ENCODE measurements around the gene PGPEP1.

Gene PGPEP1

DNA sequence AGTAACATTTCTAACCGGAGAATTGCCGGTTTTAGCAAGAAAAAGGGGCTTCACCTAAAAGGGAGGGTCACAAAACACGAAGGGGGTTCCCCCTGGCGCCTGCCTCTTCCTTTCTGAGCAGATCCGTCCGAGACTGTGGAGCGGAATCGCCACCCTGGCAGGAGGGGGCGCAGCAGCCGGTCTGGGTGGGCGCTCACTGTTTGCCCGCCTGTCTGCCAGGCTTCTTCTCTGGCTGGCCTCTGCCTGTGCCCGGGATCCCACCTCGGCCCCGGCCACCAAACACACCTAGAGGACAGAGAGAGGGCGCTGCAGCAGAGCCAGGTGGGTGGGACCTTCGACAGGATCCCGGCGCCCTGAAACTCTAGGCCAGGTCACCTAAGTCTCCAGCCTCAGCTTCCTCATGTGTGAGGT, 33.1 kb upstream of the PGPEP1 start:
- H3K4me1 ChIP-seq: peaks cover 78% of the 10 kb centered on the region
- peak overlapping the region; percentile 95 for H3K27ac ChIP-seq
- H3K4me3 ChIP-seq: peak overlapping the region; percentile 64
- no peaks in the 10 kb centered on the region for H3K27me3 ChIP-seq
- peaks cover 45% of the 10 kb centered on the region for H3K36me3 ChIP-seq
- H3K9me3 ChIP-seq: no peaks in the 10 kb centered on the region
- TF ChIP-seq Cebpa-rat (IDR thresholded peaks at IDR 0.05): no peak
- H4K20me1 ChIP-seq: no peaks in the 10 kb centered on the region; the same call in 1 of the 2 replicates
- peak overlapping the region; percentile 98 for H3K4me2 ChIP-seq
- peak overlapping the region; percentile 88 for H3K9ac ChIP-seq

DNA sequence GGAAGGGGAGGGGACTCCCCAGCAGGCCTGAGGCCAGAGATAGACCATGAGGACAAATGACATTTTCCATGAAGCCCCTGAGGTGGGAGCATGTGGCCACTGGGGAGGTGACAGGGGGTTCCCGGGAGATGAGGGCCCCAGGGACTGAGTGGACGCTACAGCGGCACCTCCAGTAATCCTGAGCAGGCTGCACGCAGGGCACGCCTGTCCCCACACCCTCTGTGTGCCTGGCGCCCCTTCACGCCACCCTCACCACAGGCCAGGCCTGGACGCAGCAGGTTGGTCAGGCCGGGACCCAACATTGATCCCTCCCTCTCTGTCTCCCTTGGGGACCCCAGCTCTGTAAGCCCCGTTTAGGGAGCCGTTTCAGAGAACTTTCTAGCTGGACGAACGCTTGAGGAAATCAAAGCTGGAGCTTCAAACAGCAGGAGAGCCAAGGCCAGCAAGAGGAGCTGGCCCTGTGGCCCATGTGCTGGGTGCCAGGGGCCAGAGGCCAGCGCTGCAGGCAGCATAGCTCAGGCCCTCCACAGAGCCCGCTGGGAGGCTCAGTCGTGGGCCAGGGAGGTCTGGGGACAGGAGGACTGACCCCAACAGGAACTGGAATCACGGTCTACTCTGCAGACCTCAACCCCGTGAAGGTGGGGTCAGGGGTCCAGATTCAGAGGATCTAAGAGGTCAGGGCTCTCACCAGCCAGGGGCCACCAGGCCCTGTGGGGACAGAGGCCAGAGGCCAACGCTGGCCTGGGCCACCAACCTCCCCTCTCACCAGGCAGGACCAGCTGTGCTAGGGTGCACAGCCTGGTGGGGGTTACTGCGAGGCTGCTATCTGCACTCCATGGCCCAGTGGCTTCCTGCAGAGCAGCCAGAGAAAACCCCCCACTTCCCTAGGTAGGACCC, 32.1 kb upstream of the PGPEP1 start:
- Histone ChIP-seq H3K27ac (peak overlapping the region; percentile 95), H3K4me1 (peaks cover 68% of the 10 kb centered on the region), H3K9me3 (no peaks in the 10 kb centered on the region), H3K4me2 (peak overlapping the region; percentile 98), H3K36me3 (peaks cover 55% of the 10 kb centered on the region), H3K9ac (peak overlapping the region; percentile 88), H4K20me1 (no peaks in the 10 kb centered on the region; the same call in 1 of the 2 replicates), H3K4me3 (peak overlapping the region; percentile 64), H3K27me3 (no peaks in the 10 kb centered on the region)
- TF ChIP-seq Cebpa-rat (IDR thresholded peaks at IDR 0.05): no peak

DNA sequence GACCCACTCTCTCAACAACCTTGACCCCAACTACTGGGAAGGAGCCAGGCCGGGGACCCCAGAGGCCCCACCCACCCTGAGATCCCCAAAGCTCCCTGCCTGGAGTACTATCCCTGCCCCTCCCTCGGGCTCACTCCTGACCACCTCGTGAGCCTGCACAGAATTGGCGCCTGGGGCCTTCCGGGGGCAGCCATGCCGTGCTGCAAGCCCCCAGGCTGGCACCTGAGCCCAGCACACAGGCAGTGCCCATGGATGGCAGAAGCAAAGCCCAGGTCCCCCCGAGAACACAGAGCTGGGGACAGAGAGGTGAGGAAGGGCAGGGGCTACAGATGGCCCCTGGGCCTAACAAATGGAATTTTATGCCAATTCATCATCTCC, 31.5 kb upstream of the PGPEP1 start:
- Histone ChIP-seq H3K9ac (peak overlapping the region; percentile 88; the same call in 1 of the 2 replicates), H3K4me3 (no peak overlapping the region), H4K20me1 (no peaks in the 10 kb centered on the region; the same call in 1 of the 2 replicates), H3K4me1 (peaks cover 61% of the 10 kb centered on the region), H3K4me2 (peak overlapping the region; percentile 98), H3K36me3 (peaks cover 61% of the 10 kb centered on the region), H3K9me3 (no peaks in the 10 kb centered on the region), H3K27me3 (no peaks in the 10 kb centered on the region), H3K27ac (peak overlapping the region; percentile 95)
- no peak for TF ChIP-seq Cebpa-rat (IDR thresholded peaks at IDR 0.05)

DNA sequence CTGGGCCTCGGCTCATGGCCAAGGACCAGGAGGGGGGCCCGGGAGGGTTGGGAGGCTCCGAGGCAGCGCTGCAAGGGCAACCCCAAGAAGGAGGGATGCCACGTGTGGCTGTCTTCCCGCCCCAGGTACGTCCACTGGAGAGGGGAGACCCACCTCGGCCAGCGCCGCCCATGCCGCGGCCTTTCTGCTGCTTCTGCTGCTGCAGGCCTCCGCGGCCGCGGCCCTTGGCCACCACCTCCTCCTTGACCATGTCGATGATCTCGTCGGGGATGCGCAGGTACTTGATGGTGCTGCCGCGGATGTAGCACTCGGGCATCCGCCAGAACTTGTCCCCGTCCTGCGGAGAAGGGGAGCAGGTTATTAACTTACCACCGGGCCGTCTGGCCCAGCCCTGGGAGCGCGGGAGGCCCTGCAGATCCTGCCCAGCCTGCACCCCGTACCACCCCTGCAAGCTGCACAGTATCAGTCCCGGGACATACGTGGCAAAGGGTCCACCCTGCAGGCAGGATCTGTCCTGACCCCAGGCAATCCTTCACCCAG, 30.8 kb upstream of the PGPEP1 start:
- peaks cover 68% of the 10 kb centered on the region for H3K36me3 ChIP-seq
- no peaks in the 10 kb centered on the region for H3K27me3 ChIP-seq
- H3K9ac ChIP-seq: no peak overlapping the region
- peaks cover 55% of the 10 kb centered on the region for H3K4me1 ChIP-seq
- H3K4me3 ChIP-seq: no peak overlapping the region
- TF ChIP-seq Cebpa-rat (IDR thresholded peaks at IDR 0.05): no peak
- peak overlapping the region; percentile 98; the same call in 1 of the 2 replicates for H3K4me2 ChIP-seq
- H3K9me3 ChIP-seq: no peaks in the 10 kb centered on the region
- peak overlapping the region; percentile 95; the same call in 1 of the 2 replicates for H3K27ac ChIP-seq
- no peaks in the 10 kb centered on the region; the same call in 1 of the 2 replicates for H4K20me1 ChIP-seq

DNA sequence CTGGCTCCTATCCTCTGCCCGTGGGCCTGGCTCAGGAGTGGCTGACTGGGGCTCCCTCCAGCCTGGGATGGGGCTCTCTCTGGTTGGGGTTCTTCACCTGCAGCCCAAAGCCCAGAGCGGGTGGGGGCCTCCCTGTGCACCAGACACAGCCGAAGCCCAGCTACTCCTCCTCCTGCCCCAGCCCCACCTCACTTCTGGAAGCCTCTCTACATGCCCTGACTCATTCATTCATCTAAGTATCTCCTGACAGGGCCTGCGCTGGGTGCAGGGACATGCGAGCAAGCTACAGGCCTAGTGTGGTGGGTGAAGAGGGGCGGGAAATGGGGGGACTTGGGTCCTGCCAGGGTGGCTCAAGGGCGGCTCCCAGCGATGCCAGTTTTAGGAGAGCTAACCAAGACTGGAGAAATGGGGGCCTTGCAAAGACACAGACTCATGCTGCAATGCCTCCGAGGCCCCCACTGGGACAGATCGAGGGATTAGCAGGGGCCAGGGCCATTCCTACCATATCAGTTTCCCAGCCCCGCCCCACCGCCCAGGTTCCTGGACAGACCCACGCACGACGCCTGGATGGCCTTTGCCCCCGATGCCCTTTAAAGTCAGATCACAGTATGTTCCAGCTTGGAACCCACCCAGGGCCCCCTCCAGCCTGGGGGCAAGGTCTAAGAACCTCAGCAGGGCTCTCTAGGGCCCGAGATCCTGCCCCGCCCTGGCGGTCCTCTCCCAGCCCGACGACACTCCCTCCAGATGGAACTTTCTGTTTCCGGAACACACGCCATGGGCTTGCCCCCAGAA, 30.1 kb upstream of the PGPEP1 start:
- Histone ChIP-seq H3K27me3 (no peaks in the 10 kb centered on the region), H3K9ac (no peak overlapping the region), H3K36me3 (peaks cover 74% of the 10 kb centered on the region), H3K4me2 (no peak overlapping the region), H4K20me1 (no peaks in the 10 kb centered on the region; the same call in 1 of the 2 replicates), H3K4me1 (peaks cover 51% of the 10 kb centered on the region), H3K9me3 (no peaks in the 10 kb centered on the region), H3K4me3 (no peak overlapping the region), H3K27ac (no peak overlapping the region)
- TF ChIP-seq Cebpa-rat (IDR thresholded peaks at IDR 0.05): no peak

DNA sequence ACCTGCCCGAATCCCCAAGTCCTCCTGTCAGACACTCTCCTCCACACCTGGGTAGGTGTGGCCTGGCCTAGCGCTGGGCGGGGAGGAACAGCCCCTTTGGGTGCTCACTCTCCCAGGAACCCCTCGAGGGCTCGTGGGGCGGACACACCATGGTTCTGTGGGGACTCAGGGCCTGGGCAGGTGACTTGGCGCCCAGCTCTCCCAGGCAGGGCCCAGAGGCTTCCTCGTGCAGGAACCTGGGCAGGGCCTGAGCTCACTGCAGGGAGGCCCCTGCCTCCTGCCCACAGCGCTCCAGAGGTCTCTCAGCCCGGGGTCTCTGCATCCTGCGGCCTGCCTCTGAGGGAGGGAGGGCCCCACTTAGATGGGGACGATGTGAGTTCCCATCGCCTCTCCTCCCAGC, 29.4 kb upstream of the PGPEP1 start:
- H3K27me3 ChIP-seq: no peaks in the 10 kb centered on the region
- peaks cover 51% of the 10 kb centered on the region for H3K4me1 ChIP-seq
- H3K27ac ChIP-seq: no peak overlapping the region
- 0 out of 2 replicates have a peak overlapping the region, but pooled peaks have one; percentile 10 for H3K9ac ChIP-seq
- H3K4me2 ChIP-seq: no peak overlapping the region
- H3K9me3 ChIP-seq: no peaks in the 10 kb centered on the region
- TF ChIP-seq Cebpa-rat (IDR thresholded peaks at IDR 0.05): no peak
- no peak overlapping the region for H3K4me3 ChIP-seq
- H3K36me3 ChIP-seq: peaks cover 81% of the 10 kb centered on the region
- no peaks in the 10 kb centered on the region; the same call in 1 of the 2 replicates for H4K20me1 ChIP-seq

DNA sequence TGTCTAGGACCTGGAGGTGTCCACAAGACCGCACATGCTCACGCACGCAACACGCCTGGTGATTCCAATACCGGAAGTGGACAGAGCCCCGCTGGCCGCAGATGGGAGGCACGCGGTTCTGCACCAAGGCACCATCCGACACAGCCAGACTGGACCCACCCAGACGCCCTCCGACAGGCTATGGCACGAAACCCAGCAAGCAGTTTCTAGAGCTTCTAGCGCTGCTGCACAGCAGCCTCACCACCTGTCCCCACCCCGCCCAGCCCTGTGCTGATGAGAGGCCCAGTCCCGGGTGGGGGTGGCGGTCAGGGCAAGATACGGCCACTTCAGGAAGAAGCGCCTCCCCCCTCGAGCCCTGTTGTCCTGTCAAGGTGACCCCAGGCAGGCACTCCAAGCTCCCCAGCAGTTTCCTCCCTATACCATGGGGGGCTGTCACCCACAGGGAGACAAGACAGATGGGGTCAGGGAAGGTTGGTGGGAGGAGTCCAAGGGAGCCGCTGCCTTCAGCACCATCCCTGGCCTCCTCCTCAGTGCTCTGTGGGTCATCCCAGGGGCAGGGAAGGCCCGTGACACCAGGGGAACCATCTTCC, 28.8 kb upstream of the PGPEP1 start:
- TF ChIP-seq Cebpa-rat (IDR thresholded peaks at IDR 0.05): no peak
- no peaks in the 10 kb centered on the region for H3K9me3 ChIP-seq
- 0 out of 2 replicates have a peak overlapping the region, but pooled peaks have one; percentile 10 for H3K9ac ChIP-seq
- H3K36me3 ChIP-seq: peaks cover 81% of the 10 kb centered on the region
- no peaks in the 10 kb centered on the region; the same call in 1 of the 2 replicates for H4K20me1 ChIP-seq
- H3K4me2 ChIP-seq: no peak overlapping the region
- H3K4me1 ChIP-seq: peaks cover 51% of the 10 kb centered on the region
- H3K27ac ChIP-seq: 0 out of 2 replicates have a peak overlapping the region, but pooled peaks have one; percentile 22
- no peak overlapping the region for H3K4me3 ChIP-seq
- no peaks in the 10 kb centered on the region for H3K27me3 ChIP-seq

DNA sequence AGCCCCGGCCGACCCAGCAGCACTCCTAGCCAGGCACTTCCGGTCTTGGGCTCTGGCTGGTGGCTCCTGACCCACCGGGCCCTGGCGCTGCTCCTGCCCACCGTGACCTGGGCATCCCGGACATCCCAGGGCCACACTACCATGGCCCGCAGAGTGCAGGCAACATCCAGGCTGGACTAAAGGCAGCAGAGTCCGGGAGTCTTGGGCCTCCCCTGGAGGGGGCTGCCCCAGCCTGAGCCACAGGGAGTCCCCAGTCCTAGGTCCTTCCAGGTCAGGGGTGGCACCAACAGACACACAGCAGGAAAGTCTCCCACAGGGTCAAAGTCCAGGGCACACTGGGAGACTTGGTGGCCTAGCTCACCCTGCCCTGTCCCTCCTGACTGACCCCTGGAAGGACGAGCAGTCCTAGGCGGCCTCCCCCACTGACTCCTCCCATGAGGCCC, 28.3 kb upstream of the PGPEP1 start:
- TF ChIP-seq Cebpa-rat (IDR thresholded peaks at IDR 0.05): no peak
- H3K27me3 ChIP-seq: no peaks in the 10 kb centered on the region
- no peak overlapping the region for H3K9ac ChIP-seq
- peaks cover 81% of the 10 kb centered on the region for H3K36me3 ChIP-seq
- H3K27ac ChIP-seq: 0 out of 2 replicates have a peak overlapping the region, but pooled peaks have one; percentile 22
- H3K4me2 ChIP-seq: no peak overlapping the region
- no peaks in the 10 kb centered on the region; the same call in 1 of the 2 replicates for H4K20me1 ChIP-seq
- no peak overlapping the region for H3K4me3 ChIP-seq
- peaks cover 51% of the 10 kb centered on the region for H3K4me1 ChIP-seq
- H3K9me3 ChIP-seq: no peaks in the 10 kb centered on the region

DNA sequence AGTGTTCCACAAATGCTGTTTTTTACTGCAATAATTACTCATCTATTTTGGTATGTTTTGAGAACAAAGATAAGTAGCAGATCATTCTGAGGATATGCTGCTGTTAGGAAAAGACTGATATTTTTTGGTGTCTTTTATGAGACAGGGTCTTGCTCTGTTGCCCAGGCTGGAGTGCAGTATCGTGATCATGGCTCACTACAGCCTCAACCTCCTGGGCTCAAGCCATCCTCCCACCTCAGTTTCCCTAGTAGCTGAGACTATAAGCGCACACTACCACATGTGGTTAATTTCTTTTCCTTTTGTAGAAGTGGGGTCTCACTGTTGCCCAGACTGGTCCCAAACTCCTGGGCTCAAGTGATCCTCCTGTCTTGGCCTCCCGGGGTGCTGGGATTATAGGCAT, 27.0 kb upstream of the PGPEP1 start:
- H3K9ac ChIP-seq: 0 out of 2 replicates have a peak overlapping the region, but pooled peaks have one; percentile 10
- no peak overlapping the region for H3K4me3 ChIP-seq
- no peak for TF ChIP-seq Cebpa-rat (IDR thresholded peaks at IDR 0.05)
- peaks cover 51% of the 10 kb centered on the region for H3K4me1 ChIP-seq
- peak overlapping the region; percentile 22; the same call in 1 of the 2 replicates for H3K27ac ChIP-seq
- H3K9me3 ChIP-seq: no peaks in the 10 kb centered on the region
- H3K4me2 ChIP-seq: no peak overlapping the region
- peaks cover 75% of the 10 kb centered on the region for H3K36me3 ChIP-seq
- H4K20me1 ChIP-seq: no peaks in the 10 kb centered on the region; the same call in 1 of the 2 replicates
- H3K27me3 ChIP-seq: no peaks in the 10 kb centered on the region
